Liver (tissue), 9 donors: ENCODE data around the gene ATOH8. TPM values are rescaled to one million over a fixed set of nuclear protein-coding genes. Genes with fewer than 3 reads are reported as not detected.

ENCODE experiments used
- DNase-seq: peaks from one replicate; pipeline ENCODE4 v3.0.0-alpha.2; 2017; ENCODE audit warnings: low spot score
- H3K27ac ChIP-seq, 2 donors: one replicate each; pipeline ENCODE4 v1.7.0; 2013; ENCODE audit warnings: inconsistent platforms in 2 of 2, low read length in 2 of 2, control low read depth in 1 of 2, low read depth in 1 of 2, mild to moderate bottlenecking in 1 of 2
- H3K27me3 ChIP-seq, 4 donors: one replicate each; pipeline versions ENCODE4 v1.6.1 to v1.7.0; 2013; ENCODE audit warnings: low read length in 3 of 4, inconsistent platforms in 1 of 4, mild to moderate bottlenecking in 1 of 4, moderate library complexity in 1 of 4; ENCODE audit not compliant: control insufficient read depth in 4 of 4, insufficient read depth in 4 of 4
- H3K36me3 ChIP-seq, 4 donors: one replicate each; pipeline versions ENCODE4 v1.6.1 to v1.7.0; 2013; ENCODE audit warnings: low read length in 3 of 4, mild to moderate bottlenecking in 3 of 4, low read depth in 1 of 4, moderate library complexity in 1 of 4; ENCODE audit not compliant: control insufficient read depth in 4 of 4, insufficient read depth in 3 of 4
- H3K4me1 ChIP-seq, 4 donors: one replicate each; pipeline versions ENCODE4 v1.6.1 to v1.7.0; 2013; ENCODE audit warnings: low read length in 3 of 4, mild to moderate bottlenecking in 3 of 4, moderate library complexity in 1 of 4; ENCODE audit not compliant: control insufficient read depth in 4 of 4, insufficient read depth in 4 of 4
- H3K4me3 ChIP-seq, 3 donors: one replicate each; pipeline versions ENCODE4 v1.6.1 to v1.7.0; 2013; ENCODE audit warnings: low read length in 3 of 3, control low read depth in 1 of 3, low read depth in 1 of 3, mild to moderate bottlenecking in 1 of 3
- H3K9ac ChIP-seq, 2 donors: one replicate each; pipeline ENCODE4 v1.7.0; 2013; ENCODE audit warnings: low read length in 2 of 2, mild to moderate bottlenecking in 2 of 2, moderate library complexity in 2 of 2, control low read depth in 1 of 2, low read depth in 1 of 2
- H3K9me3 ChIP-seq, 4 donors: one replicate each; pipeline versions ENCODE4 v1.6.1 to v1.7.0; 2013; ENCODE audit warnings: low read length in 3 of 4; ENCODE audit not compliant: control insufficient read depth in 4 of 4
- ATF3 ChIP-seq: IDR thresholded peaks from 2 replicates; pipeline ENCODE4 v1.6.1; 2016; ENCODE audit warnings: antibody characterized with exemption
- CTCF ChIP-seq: fragments of 150-350 bp; IDR thresholded peaks from 2 replicates; pipeline ENCODE4 v1.5.1; 2017; ENCODE audit warnings: improper control_type of control experiment, low read depth, low read length; ENCODE audit not compliant: missing input control
- EGR1 ChIP-seq, 2 donors: IDR thresholded peaks; 2 replicates each; pipeline ENCODE4 v1.6.1; 2016 to 2018; ENCODE audit warnings: antibody characterized with exemption in 2 of 2, low read depth in 2 of 2
- FOXA1 ChIP-seq: IDR thresholded peaks from 2 replicates; pipeline ENCODE4 v1.6.1; 2016; ENCODE audit warnings: antibody characterized with exemption
- FOXA2 ChIP-seq: IDR thresholded peaks from 2 replicates; pipeline ENCODE4 v1.6.1; 2016; ENCODE audit warnings: antibody characterized with exemption
- GABPA ChIP-seq, 2 donors: IDR thresholded peaks in 1 of 2; conservative IDR thresholded peaks in 1 of 2; 2 replicates each; pipeline ENCODE4 v1.6.1; 2016; ENCODE audit warnings: antibody characterized with exemption in 2 of 2, mild to moderate bottlenecking in 1 of 2, moderate library complexity in 1 of 2
- HNF4A ChIP-seq, 2 donors: conservative IDR thresholded peaks; 2 replicates each; pipeline ENCODE4 v1.6.1; 2016; ENCODE audit warnings: antibody characterized with exemption in 2 of 2, mild to moderate bottlenecking in 2 of 2
- HNF4G ChIP-seq: IDR thresholded peaks from 2 replicates; pipeline ENCODE4 v1.6.1; 2016; ENCODE audit warnings: antibody characterized with exemption
- JUND ChIP-seq, 2 donors: IDR thresholded peaks; 2 replicates each; pipeline ENCODE4 v1.6.1; 2016; ENCODE audit warnings: antibody characterized with exemption in 2 of 2
- MAX ChIP-seq: IDR thresholded peaks from 2 replicates; pipeline ENCODE4 v1.6.1; 2016; ENCODE audit warnings: antibody characterized with exemption
- NR2F2 ChIP-seq: IDR thresholded peaks from 2 replicates; pipeline ENCODE4 v1.6.1; 2016; ENCODE audit warnings: antibody characterized with exemption
- RAD21 ChIP-seq, 2 donors: IDR thresholded peaks; 2 replicates each; pipeline ENCODE4 v1.6.1; 2016; ENCODE audit warnings: antibody characterized with exemption in 2 of 2, mild to moderate bottlenecking in 2 of 2
- REST ChIP-seq: IDR thresholded peaks from 2 replicates; pipeline ENCODE4 v1.6.1; 2016; ENCODE audit warnings: antibody characterized with exemption, mild to moderate bottlenecking
- RXRA ChIP-seq, 2 donors: IDR thresholded peaks; 2 replicates each; pipeline ENCODE4 v1.6.1; 2017 to 2018; ENCODE audit warnings: antibody characterized with exemption in 2 of 2, mild to moderate bottlenecking in 1 of 2
- SP1 ChIP-seq: IDR thresholded peaks from 2 replicates; pipeline ENCODE4 v1.6.1; 2018; ENCODE audit warnings: antibody characterized with exemption, mild to moderate bottlenecking
- TAF1 ChIP-seq: conservative IDR thresholded peaks from 2 replicates; pipeline ENCODE4 v1.6.1; 2016; ENCODE audit warnings: antibody characterized with exemption, mild to moderate bottlenecking
- YY1 ChIP-seq: IDR thresholded peaks from 2 replicates; pipeline ENCODE4 v1.6.1; 2016; ENCODE audit warnings: antibody characterized with exemption, mild to moderate bottlenecking
- ZBTB33 ChIP-seq: IDR thresholded peaks from 2 replicates; pipeline ENCODE4 v1.6.1; 2016; ENCODE audit warnings: antibody characterized with exemption
- WGBS: extraction: QIAGEN DNeasy Blood & Tissue Kit; methylation state at CpG from one replicate; pipeline ENCODE4 v1.1.7; 2013; 5-methylcytosine and 5-hydroxymethylcytosine counted together
- polyA plus RNA-seq, 2 donors: library from polyadenylated mRNA; stranded (reverse) in 1 of 2; unstranded in 1 of 2; fragments of 200-250 nt in 1 of 2; fragments of >200 nt in 1 of 2; fragmentation: Nextera tagmentation in 1 of 2; extraction: Ambion mirVana in 1 of 2; gene quantifications; one replicate each; pipeline versions ENCODE4 v1.2.1 to v1.2.3, GENCODE V29; 2013 to 2015
- total RNA-seq, 2 donors: library from RNA; depleted of rRNA; stranded (reverse); fragments of >200 nt; gene quantifications; one replicate each; pipeline ENCODE4 v1.2.3, GENCODE V29; 2014
- donor health status: healthy.
- donor health status: healthy.
- donor health status: healthy.
- donor health status: healthy.
- donor health status: healthy.

ATOH8 gene
- total RNA-seq: 10 to 100 TPM in 1 of 2 donors, under 1 TPM in 1; 0.33 to 37.7 TPM
- polyA plus RNA-seq: 10 to 100 TPM; 20.4 to 33.2 TPM

- DNase-seq: no peak
- peak within 1 kb of the TSS; percentile 56 to 83 (median 81) for H3K4me3 ChIP-seq
- H3K9me3 ChIP-seq: no peaks in the 10 kb centered on the region
- peaks cover 15 to 65% (median 31%) of the 10 kb centered on the region in 4 donors for H3K4me1 ChIP-seq
- H3K27me3 ChIP-seq: no peaks in the 10 kb centered on the region
- peak within 1 kb of the TSS; percentile 42 to 84 for H3K27ac ChIP-seq
- WGBS: 4% methylated on average over 81 of the region's 81 CpGs
- no peaks in the 10 kb centered on the region for H3K36me3 ChIP-seq
- H3K9ac ChIP-seq: peak within 1 kb of the TSS; percentile 57 to 96
- TF ChIP-seq HNF4A (conservative IDR thresholded peaks at IDR 0.05): peak in 1 of 2 donors; percentile 7
- peak; percentile 18 for TF ChIP-seq SP1
- TF ChIP-seq RXRA (IDR thresholded peaks at IDR 0.05): no peak
- TF ChIP-seq JUND (IDR thresholded peaks at IDR 0.05): no peak
- TF ChIP-seq HNF4G: no peak
- no peak for TF ChIP-seq FOXA1
- no peak for TF ChIP-seq EGR1 (IDR thresholded peaks at IDR 0.05; ENCODE audit: low read depth in 2 of 2)
- peak; percentile 34 for TF ChIP-seq REST
- no peak for TF ChIP-seq MAX
- peak; percentile 39 for TF ChIP-seq YY1
- TF ChIP-seq ATF3: no peak
- TF ChIP-seq NR2F2: no peak
- TF ChIP-seq RAD21 (IDR thresholded peaks at IDR 0.05): peak in 1 of 2 donors; percentile 43
- no peak for TF ChIP-seq FOXA2
- TF ChIP-seq GABPA (IDR thresholded peaks at IDR 0.05 in 1 of 2, conservative IDR thresholded peaks at IDR 0.05 in 1 of 2): no peak
- no peak for TF ChIP-seq CTCF
- TF ChIP-seq TAF1: peak; percentile 40
- no peak for TF ChIP-seq ZBTB33
These were observed at the start of gene ATOH8 for GRCh38 chr2:85753525-85754312. Gene ATOH8, plus strand, starts transcription at chr2:85753991. Its CDS starts 199 bp downstream, at chr2:85754190.
